A549 (cell line): Measurements from ENCODE around the gene RAP1GAP2.

Experiments
- BHLHE40 ChIP-seq: IDR thresholded peaks from 2 replicates; pipeline ENCODE4 v1.6.1; 2012; ENCODE audit warnings: low read depth, low read length, inconsistent platforms
- ELK1 ChIP-seq: fragments of 150-350 bp; IDR thresholded peaks from 2 replicates; pipeline ENCODE4 v1.6.1; 2014; ENCODE audit warnings: low read depth, mild to moderate bottlenecking, low read length
- FOSL2 ChIP-seq, 2 experiments: fragments of 450-650 bp in 1 of 2; fragments of >200 bp in 1 of 2; sonication (Bioruptor Twin) in 1 of 2; formaldehyde crosslinking; IDR thresholded peaks; 2 replicates each; pipeline versions ENCODE4 v1.5.0 to v1.6.1; 2016 to 2020; ENCODE audit warnings: mild to moderate bottlenecking in 1 of 2, moderate library complexity in 1 of 2
- GATA3 ChIP-seq: IDR thresholded peaks from 2 replicates; pipeline ENCODE4 v1.6.1; 2012; ENCODE audit warnings: borderline replicate concordance
- JUNB ChIP-seq: fragments of >200 bp; sonication (Bioruptor Twin); formaldehyde crosslinking; IDR thresholded peaks from 2 replicates; pipeline ENCODE4 v1.6.1; 2016
- KDM1A ChIP-seq: fragments of 200-600 bp; sonication (generic); IDR thresholded peaks from 2 replicates; pipeline ENCODE4 v1.6.1; 2016; ENCODE audit warnings: low read depth, mild to moderate bottlenecking
- POLR2A ChIP-seq: IDR thresholded peaks from 2 replicates; pipeline ENCODE4 v1.6.1; 2012; ENCODE audit warnings: mild to moderate bottlenecking, low read length
- POLR2AphosphoS2 ChIP-seq: conservative IDR thresholded peaks from 2 replicates; pipeline ENCODE4 v1.6.1; 2012; ENCODE audit warnings: low read length, improper control_type of control experiment, inconsistent platforms
- RAD21 ChIP-seq, 2 experiments: fragments of >200 bp in 1 of 2; sonication (Bioruptor Twin) in 1 of 2; formaldehyde crosslinking in 1 of 2; IDR thresholded peaks in 1 of 2; conservative IDR thresholded peaks in 1 of 2; 2 replicates in 1 of 2; 3 replicates in 1 of 2; pipeline ENCODE4 v1.6.1; 2012 to 2018; ENCODE audit warnings: inconsistent platforms in 1 of 2
- TF ChIP-seq, protein P1 (sequence below): fragments of >200 bp; sonication (Bioruptor Twin); formaldehyde crosslinking; IDR thresholded peaks from 3 replicates; pipeline ENCODE4 v1.5.1; 2016

DNA sequence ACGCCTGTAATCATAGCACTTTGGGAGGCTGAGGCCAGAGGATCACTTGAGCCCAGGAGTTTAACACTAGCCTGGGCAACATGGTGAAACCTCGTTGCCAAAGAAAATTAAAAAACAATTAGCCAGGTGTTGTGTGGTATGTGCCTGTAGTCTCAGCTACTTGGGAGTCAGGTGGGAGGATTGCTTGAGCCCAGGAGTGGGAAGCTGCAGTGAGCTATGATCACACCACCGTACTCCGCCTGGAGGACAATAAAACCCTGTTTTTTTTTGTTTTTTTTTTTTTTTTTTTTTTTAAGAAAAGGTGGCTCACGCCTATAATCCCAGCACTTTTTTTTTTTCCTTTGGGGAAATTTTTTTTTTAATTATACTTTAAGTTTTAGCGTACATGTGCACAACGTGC lies 26.1 kb downstream of the RAP1GAP2 start:
- TF ChIP-seq, protein P1, sequence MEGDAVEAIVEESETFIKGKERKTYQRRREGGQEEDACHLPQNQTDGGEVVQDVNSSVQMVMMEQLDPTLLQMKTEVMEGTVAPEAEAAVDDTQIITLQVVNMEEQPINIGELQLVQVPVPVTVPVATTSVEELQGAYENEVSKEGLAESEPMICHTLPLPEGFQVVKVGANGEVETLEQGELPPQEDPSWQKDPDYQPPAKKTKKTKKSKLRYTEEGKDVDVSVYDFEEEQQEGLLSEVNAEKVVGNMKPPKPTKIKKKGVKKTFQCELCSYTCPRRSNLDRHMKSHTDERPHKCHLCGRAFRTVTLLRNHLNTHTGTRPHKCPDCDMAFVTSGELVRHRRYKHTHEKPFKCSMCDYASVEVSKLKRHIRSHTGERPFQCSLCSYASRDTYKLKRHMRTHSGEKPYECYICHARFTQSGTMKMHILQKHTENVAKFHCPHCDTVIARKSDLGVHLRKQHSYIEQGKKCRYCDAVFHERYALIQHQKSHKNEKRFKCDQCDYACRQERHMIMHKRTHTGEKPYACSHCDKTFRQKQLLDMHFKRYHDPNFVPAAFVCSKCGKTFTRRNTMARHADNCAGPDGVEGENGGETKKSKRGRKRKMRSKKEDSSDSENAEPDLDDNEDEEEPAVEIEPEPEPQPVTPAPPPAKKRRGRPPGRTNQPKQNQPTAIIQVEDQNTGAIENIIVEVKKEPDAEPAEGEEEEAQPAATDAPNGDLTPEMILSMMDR: no peak
- no peak for TF ChIP-seq ELK1
- no peak for TF ChIP-seq RAD21 (conservative IDR thresholded peaks at IDR 0.05 in 1 of 2, IDR thresholded peaks at IDR 0.05 in 1 of 2)
- no peak for TF ChIP-seq KDM1A
- TF ChIP-seq POLR2AphosphoS2: no peak
- no peak for TF ChIP-seq POLR2A
- no peak for TF ChIP-seq JUNB
- TF ChIP-seq BHLHE40: no peak
- no peak for TF ChIP-seq FOSL2 (IDR thresholded peaks at IDR 0.05)
- no peak for TF ChIP-seq FOSL2 (CRISPR knock-in tag; IDR thresholded peaks at IDR 0.05)
- TF ChIP-seq GATA3: no peak
